GM21576 (cell line): Measurements from ENCODE around the gene SNCA.

ENCODE experiments used
- ATAC-seq: cut with Tn5 transposase; IDR thresholded peaks from one replicate; pipeline ENCODE4 v1.9.1; 2021; ENCODE audit warnings: mild to moderate bottlenecking, moderate library complexity; ENCODE audit not compliant: unreplicated experiment

The SNCA gene

DNA sequence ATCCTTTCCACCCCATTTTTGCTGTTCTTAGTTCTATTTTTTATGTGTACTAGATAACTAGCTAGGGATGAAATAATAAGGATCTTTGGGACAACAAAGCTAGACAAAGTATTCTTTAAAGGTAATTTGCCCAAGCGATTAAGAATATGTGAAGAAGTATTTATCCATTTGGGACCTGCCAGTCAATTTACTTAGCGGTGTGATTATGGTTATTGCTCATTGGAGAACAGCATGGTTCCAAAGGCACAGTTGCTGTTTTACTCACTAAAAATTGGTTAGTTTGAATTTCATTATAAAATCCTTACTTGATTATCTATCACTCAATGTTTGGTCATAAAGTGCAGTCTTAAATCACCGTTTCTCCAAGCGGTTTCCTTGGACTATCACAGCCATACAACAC lies 124.1 kb downstream of the SNCA start:
- no peak for ATAC-seq

DNA sequence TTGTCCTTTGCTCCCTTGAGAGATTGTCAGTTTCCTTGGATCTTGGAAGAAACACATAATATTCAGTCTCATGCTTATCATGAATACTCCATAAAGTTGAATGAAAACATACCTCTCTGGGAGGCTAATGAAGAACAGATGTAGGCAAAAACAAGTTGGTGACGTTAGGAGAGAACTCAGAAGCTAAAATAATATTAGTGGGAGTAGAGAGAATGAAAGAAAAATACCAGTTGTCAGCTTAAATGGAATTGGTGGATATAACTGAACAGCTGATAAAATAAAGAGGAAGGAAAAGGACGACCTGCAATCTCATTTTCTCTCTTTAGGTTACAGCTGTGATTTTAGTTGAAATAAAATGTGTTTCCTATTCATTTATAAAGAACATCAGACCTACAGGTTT lies 124.8 kb downstream of the SNCA start:
- ATAC-seq: no peak

DNA sequence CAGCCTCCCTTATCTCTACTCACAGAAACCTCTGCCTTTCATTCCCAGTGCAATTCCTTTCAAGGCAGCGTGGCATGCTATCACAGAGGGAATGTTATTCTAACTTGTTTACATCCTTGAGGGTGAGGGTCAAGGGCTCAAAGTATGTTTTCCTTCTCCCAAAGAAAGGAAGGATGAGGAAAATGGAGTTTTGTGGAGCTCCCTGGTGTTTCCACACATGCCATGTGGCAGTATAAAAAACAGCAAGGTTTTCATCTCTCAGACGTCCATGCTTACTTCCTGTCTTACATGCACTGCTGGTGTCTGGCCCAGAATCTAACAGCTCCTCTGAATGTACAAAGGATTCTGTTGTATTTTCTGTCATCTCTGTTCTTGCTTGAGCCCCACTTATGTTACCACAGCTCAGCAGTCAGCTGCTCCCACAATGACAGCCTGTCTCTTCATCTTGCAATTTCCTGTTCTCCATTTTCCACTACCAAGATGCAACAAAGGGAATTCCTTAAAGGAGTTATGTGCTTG lies 128.0 kb downstream of the SNCA start:
- ATAC-seq: no peak

DNA sequence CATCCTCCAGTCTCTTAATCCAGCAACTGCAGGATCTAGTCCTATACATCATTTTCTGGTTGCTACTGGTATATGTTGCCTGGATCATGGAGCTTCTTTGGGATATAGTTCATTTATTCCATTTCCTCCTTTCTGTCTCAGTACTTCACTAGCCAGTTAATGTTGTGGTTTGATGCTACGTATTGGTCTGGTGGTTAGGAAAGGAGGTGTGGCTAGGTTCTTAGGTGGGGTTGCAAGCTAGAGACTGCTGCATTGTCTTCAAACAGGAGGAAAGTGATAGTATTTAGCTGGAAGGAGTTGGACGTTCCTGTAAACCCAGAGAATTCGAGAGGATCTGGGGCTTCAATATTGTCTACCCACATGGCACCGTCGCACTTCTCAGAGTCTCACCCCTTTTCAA lies 129.5 kb downstream of the SNCA start:
- no peak for ATAC-seq

DNA sequence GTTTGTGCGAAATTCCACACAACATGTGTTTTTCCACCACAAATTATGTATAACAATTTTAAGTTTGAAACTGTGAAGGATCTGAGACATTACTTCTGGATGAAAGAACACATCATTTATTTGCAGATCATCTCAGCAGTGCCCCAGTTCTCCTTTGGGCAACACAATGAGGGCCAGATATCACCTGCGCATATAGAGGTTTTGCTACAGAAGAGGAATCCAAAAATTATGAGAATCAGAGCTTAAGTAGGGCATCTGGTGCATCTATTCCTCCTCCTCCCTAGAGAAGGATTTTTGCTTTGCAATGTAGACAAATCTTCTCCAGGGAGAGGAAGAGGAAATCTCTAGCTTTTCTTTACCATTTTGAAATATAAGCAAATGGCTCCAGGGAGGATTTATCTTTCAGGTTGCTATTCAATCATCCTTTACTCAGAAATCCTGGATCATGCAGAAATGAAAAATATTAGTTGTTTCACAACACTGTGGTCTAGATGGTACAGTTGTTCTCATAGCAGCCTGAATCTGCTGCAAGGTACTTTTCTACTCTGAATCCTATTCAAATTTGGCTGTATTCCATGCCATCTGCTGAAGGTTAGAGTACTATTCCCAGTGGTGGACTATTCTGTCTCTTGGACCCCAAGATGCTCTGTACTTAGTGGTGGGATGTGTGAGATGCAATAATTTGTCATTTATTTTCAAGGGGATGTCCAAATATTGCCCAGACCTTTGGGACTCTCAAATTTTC lies 132.1 kb downstream of the SNCA start:
- ATAC-seq: no peak

DNA sequence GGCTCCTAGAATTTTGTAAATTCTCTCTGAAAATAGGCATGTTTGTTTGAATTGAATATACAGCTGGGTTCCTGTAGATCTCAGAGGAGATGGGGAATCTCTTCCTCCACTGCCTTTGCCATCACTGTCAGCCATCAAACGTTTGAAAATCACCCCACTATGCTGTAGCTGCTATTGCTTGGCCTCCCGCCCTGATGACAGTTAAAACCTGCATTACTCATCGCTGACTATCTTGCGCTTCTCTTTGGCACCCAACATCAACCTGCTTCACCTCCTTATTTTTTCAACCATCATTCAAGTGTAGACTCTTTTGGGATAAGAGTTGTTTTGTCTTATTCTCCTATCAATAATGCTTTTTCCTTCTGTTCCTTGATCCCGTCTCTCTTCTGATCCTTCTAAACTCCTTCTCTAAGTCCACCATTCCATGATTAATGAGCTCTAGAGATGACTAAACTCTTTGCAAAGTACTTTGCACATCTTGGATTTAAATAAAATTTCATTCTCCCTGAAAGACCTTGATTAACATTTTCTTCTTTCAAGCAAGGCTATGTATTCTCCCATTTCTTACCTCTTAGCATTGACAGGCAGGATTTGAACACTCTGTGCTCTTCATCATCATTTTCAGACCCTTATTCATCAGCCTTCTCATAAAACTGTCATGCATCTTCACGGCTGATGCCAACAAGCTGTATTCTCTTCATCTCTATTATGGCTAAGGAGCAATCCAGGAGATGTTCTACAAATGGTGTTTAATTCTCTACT lies 133.0 kb downstream of the SNCA start:
- ATAC-seq: no peak

DNA sequence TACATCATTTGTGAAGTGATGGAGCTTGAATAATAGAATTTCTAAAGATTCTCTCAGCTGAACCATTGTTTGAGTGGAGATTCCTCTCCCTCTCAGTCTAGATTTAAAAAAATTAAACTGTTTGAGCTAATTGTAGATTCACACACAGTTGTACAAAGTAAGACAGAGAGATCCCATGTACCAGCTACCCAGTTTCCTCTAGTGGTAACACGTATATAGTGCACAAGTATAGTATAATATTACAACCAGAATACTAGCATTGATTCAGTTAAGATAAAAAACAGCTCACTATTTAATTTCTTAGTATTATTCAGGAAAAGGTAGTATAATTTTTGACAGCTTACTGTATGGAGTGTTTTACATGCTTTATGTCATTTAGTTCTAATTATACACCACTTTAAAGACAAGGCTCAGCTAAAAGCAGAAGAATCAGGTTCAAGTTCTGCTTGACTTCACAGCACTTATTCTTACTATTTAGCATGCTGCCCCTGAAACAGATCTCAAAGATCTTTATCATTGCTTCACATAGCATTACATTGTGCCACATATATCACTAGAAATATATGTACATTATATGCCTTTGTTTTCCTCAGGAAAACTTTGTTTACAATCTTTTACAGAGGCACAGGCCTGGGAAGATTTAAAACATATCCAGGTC lies 136.1 kb downstream of the SNCA start:
- no peak for ATAC-seq

DNA sequence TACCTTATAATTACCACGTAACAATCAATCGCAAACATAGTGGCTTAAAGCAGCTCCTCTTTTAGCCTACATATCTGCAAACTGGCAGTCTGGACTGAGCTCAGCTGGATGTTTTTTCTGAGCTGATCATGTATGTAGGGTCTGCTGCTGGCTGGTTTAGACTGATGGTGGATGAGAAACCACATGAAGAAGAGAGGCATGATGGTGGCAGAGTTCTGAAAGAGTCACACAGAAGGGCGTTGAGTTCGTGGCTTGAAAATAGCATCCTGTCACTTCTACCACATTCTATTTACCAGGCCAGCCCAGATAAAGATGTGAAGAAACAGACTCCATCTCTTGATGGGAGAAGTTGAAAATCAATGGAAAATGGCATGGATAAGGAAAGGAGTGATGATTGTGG lies 151.3 kb downstream of the SNCA start:
- ATAC-seq: no peak

DNA sequence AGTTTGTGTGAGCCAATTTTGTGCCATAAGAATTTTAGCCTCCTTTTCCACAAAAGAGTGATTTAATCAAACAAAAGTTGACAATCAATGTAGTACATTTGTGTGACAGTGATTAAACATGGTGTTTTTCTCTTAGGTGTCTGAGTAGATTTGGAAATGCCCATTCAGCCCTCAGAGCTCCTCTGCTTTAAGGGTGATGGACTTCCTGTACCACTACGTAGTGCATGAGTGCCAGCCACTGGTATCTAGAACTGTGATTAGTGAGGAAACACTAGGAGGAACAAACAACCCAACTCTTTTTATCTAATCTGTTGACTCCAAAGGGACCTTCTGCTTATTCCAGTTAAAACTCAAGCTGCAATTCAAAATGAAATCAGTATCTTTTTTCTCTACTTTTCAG lies 151.7 kb downstream of the SNCA start:
- no peak for ATAC-seq

DNA sequence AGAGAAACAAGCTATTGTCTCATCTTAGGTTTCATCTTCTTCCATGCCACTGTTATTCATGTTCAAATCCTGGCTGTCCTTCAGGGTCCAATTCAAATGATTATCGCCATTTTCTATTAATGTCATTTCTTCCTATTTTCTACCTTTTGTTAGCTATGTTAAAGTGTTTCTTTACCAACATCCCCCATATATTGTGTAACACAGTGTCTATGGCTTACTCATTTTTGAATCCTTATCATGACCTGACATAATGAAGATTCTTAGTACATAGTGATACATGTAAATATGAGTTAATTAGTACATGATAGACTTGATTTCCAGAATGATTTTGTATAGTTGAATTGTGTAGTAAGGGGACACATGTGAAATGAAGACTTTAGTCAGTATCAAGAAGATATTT lies 152.4 kb downstream of the SNCA start:
- no peak for ATAC-seq

DNA sequence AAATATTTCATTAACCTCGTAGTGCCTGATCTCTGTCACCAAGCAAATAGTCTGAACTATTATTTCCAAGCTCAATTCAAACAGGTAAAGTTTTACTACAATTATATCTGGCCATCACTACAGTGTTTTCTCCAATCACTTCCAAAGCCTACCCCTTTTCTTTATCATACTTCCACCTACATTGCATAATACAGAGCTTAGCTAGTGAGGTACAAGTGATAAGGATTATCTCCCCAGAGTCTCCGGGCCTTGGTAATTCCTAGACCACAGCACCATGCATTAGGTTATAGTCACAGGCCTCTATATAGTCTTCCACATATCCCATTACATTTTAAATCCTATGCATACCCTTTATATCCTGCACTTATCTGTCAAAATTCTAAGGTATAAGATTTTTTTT lies 154.2 kb downstream of the SNCA start:
- ATAC-seq: no peak

DNA sequence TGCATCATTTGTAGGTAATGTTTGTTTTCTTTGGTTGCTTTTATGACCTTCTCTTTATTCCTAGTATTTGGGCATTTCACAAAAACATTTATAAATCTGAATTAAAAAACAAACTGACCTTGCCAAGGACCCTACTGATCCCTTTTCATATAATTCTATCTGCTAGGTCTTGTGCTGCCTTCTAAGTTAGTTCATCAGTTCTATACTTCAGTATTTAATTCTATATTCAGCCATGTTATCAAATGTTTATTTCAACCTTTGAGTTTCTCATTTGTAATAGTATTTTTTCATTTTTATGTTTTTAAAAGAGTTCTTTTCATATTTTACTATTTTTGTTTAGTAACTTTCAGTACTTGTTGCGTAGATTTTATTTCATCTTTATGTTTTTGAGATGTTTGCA lies 155.3 kb downstream of the SNCA start:
- ATAC-seq: no peak

DNA sequence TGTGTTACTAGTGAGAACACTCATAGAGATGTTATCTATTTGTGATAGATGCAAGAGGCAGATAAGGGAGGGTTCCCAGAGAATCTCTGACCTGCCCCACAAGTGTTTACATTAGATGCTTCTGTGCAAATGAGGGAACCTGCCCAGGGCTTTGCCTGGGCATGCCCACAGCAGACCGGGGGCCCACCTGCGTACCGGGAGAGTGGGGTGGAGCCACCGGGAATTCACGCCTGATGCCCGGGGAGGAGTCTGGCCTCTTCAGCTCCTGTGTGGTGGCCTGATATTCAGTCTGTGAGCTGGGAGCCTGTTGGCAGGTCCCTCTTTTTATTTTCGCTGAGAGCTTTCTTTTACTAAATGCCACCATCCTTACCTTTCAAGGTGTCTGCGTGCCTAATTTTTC lies 155.7 kb downstream of the SNCA start:
- no peak for ATAC-seq

DNA sequence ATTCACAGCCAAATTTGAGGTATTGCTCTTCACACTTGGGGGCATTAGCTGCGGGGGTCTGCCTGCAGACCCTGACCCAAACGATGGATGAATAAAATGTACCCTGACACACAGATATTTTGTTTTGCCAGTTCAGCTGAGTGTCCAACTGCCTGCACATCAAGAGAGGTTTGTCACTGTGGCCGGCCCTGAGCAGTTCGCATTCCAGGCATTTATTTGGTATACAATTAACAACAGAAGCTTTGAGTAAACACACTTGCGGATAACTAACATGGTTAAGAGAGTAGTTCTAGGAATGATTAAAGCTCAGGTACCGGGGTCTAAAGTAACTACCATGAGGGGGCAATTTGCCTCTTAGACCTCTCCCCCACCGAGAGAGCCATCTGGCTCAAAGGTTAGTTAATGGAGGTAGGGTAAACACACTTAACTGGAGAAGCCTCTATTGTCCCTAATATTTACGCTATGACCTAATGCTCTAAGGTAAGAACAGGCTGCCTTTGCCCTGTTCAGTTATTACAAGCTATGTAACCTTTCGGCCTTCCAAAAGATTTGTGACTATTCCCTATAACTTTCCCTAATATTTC lies 162.0 kb downstream of the SNCA start:
- ATAC-seq: no peak
